HG03432 (cell line): Measurements from ENCODE around the gene DMAC2.
A peak's percentile ranks its signal among the peaks of the same experiment; 100 is the strongest.
"Not testable (repeated sequence)": the region's sequence is repeated elsewhere in the genome, so short reads cannot be mapped to it uniquely, and the experiment has no call there.

Experiments
- ATAC-seq: cut with Tn5 transposase; IDR thresholded peaks from one replicate; pipeline ENCODE4 v1.9.1; 2021; ENCODE audit warnings: mild to moderate bottlenecking, moderate library complexity; ENCODE audit not compliant: unreplicated experiment

DMAC2 gene

DNA sequence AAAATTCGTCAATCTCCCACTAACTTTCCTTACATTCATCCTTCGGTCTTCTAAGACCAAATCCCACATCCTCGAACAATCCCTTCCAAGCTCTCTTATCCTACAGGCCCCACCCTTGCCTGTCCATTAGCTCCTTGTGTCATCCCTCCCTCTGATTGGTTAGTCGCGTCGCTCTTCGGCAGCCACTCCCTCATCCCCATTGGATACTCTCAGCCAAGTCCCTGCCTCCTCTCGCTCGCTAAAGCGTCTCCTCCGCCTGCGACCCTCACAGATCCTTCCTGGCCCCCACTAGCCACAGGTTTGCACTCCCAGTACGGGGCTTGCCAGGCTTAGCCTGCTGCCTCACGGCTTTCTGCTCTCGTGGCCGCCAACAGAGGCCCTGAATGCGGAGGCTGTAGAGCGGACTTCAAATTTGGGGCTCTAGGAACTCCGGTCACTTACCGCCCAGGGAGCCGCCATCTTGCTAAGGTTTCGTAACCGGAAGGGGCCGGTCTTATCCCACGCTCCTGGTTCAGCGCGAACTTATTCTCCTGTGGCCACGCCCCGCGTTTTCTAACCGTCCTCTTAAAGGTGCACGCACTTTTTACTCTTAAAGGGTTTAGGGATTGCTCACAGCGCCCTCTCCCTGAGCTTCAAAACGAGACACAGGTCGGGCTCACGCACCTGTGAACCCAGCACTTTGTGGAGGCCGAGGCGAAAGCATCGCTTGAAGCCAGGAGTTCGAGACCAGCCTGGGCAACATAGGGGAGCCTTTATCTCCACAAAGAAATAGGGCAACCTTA lies at the start of gene DMAC2:
Gene DMAC2, minus strand, starts transcription at position 472 of the 782 bp plus-strand sequence. Its CDS starts 13 bp downstream, at position 459.
- ATAC-seq = peak; percentile 89

DNA sequence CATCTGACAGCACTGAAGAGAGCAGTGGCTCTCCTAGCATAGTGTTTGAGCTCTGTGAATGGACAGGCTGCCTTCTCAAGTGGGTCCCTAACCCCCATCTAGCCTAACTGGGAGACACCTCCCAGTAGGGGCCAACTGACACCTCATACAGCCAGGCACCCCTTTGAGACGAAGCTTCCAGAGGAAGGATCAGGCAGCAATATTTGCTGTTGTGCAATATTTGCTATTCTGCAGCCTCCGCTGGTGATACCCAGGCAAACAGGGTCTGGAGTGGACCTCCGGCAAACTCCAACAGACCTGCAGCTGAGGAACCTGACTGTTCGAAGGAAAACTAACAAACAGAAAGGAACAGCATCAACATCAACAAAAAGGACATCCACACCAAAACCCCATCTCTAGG lies 47.2 kb upstream of the DMAC2 start:
- not testable (repeated sequence) for ATAC-seq

DNA sequence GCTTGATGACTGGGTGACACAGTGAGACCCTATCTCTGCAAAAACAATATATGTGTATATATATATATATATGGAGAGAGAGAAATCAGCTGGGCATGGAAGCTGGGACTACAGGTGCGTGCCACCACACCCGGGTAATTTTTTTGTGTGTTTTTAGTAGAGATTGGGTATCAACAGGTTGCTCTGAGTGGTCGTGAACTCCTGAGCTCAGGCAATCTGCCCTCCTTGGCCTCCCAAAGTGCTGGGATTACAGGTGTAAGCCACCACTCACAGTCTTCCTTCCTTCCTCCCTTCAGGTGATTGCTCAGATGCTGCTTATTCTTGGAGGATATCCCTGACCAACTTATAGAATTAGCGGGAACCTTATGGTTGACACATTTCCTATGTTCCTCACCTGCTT lies 45.1 kb upstream of the DMAC2 start:
- ATAC-seq = no peak

DNA sequence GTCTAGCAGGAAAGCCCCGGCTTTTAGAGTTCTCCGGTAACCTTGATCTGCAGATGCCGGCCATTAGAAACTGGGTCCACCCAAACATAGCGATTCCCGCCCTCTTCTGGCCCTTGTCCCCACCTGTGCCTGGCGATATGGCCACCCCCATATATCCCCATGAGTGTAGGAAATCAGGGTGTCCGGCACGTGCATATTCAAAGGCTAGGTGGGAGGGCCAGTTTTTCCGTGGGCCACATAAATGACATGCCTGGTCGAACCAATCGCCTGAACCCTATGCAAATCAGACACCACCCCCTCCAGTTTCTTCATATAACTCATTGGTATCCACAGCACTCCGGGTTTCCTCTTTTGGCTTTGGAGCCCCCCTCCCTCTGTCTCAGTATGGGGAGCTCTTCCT lies 40.6 kb upstream of the DMAC2 start:
- no peak for ATAC-seq

DNA sequence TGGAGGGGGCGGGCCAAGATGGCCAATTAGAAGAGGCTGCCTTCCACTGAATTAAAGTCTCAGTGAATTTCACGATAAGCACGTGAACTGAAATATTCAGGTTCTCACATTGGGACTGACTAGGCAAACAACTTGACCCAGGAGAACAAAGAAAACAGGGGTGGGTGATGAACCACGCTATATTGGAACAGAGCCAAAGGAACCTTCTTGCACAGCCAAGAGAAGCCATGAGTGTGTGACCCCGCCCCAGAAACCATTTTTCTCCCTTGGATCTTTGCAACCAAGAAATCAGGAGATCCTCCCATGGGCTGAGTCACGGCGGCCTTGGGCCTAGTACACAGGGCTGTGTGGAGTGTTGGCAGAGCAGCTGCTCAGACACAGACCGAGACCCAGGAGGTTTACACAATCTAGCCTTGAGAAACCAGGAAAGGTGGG lies 40.1 kb upstream of the DMAC2 start:
- no peak for ATAC-seq

DNA sequence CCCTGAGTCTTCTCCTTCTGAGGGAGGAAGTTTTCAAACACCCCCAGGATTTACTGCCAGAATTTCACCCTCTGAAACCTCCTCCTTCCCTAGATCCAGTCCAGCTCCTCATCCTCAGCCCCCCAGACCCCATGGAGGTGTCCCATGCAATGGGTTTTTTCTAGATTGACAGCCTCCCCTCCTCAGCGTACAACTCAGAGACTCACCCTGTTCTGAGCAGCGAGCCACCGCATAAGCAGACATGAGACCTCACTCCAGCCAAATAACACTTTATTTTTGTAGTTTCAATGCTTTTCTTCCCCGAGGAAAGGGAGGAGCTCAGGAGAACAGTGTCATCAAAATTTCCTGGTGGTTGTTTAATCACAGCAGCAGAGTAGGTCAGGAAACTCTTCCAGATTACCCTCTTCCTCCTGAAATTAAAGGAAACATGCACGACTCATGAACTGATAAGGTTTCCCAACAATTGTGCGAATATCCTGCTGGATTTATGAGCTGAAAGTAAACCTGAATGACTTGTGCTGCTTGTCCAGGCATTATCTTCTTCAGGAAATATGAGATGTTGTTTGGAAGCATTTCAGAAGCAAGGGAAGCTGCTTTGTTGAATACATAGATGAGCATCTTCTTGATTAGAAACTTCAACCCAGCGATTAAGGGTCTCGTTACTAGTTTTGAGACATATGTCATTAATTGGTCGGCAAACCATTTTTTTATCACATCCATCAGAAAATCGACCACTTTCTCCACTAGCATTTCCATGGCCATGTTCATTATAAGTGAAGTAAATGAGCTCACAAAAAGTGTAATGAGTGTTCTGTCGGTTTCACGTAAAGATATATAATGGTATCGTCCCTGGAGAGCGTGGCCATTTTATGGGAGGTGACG lies 39.4 kb upstream of the DMAC2 start:
- no peak for ATAC-seq

DNA sequence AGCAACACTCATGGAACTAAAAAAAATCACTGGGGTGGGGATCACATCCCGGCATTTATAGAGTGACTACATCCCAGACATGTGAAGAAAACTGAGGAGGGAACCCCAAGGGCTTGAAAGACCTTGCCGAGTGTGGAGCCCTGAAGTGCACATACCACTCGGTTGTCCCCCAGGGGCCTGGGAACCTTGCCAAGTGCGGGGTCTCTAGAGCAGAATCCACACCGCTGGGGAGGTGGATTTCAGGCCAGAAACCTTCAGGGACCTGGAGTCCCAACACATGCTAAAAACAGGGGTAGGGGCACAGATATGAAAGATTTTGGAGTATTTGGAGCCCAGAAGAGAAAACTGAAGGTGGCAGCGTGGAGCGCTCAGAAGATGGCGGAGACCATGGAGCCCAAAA lies 38.5 kb upstream of the DMAC2 start:
- ATAC-seq = no peak

DNA sequence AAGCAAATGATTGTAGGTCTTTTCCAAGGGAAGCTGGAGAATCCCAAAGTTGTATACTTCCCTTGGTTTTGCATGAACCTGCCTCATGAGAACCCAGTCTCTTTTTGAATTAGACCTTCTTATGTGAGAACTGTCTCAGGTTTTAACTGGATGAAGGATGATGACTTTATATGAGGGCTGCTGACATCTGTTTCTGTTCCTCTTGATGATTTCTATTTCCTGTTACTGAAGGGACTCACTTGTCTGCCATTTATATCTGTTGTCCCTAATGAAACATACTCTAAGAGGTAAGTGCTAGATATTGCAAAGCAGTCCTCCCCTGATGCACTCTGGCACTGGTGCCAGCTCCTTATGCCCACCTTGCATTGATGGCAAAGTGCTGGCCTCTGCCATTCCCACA lies 36.9 kb upstream of the DMAC2 start:
- ATAC-seq = no peak

DNA sequence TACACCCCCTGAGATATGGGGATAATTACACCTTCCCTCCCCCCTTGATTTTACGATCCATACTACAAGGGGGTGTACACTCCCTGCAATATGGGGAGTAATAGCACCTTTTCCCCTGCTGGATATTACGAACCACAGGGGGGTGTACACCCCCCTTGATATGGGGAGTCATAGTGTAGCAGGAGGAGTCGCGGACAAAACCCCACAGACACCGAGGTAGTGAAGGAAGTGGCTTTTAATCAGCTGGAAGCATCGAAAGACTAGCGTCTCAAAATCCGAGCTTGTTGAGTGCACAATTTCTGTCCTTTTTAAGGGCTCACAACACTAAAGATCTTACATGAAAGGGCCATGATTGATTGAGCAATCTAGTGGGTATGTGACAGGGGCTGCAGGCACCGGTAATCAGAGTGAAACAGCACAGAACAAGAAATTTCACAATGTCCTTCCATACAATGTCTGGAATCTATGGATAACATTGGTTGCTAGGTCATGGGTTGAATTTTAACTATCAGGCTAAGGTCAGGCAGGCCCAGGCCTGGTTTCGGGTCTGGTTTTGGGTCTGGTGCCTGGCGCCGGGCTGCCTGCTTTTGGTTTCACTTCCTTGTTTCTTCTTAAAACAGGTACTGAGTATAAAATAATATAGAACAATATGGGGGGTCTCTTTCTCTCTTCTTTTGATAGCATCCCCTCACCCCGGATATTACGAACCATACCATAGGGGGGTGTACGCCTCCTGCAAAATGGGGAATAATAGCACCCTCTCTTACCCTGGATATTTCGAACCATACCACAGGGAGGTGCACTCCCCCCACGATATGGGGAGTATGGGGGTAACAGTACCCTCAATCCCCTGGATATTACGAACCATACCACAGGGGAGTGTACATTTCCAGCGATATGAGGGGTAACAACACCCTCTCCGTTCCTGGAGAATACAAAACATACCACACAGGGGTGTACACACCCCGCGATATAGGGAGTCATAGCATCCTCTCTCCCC lies 23.8 kb upstream of the DMAC2 start:
- not testable (repeated sequence) for ATAC-seq

DNA sequence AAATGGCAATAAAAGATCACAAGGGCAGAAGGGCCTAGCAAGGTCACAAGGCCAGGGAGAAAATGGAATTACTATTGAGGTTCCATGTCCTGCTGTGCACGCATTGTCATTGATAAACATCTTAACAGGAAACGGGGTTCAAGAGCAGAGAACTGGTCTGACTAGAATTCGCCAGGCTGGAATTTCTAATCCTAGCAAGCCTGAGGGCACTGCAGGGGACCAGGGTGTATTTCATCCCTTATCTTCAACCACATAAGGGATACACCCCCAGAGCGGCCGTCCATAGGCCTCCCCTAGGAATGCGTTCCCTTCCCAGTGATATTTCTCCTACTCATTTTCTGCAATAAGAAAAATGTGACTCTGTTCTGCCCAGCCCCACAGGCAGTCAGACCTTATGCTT lies 22.8 kb upstream of the DMAC2 start:
- no peak for ATAC-seq

DNA sequence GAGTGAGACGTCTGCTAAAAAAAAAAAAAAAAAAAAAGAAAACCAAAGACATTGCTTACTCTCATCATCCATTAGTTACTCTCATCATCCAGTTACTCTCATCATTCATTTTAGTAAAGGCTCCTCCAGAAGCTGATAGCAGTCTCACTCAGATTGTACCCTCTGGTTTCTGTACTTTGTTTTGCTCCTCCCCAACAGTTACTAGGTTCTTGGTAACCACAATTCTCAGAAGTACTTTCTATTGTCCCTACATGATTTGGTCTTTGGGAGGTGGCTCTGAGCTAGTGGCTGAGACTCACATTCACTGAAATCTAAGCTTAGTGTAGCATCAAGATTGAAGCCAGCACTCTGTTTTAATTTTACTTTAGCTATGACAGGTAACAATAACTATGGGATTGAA lies 17.5 kb upstream of the DMAC2 start:
- ATAC-seq = peak; percentile 53

DNA sequence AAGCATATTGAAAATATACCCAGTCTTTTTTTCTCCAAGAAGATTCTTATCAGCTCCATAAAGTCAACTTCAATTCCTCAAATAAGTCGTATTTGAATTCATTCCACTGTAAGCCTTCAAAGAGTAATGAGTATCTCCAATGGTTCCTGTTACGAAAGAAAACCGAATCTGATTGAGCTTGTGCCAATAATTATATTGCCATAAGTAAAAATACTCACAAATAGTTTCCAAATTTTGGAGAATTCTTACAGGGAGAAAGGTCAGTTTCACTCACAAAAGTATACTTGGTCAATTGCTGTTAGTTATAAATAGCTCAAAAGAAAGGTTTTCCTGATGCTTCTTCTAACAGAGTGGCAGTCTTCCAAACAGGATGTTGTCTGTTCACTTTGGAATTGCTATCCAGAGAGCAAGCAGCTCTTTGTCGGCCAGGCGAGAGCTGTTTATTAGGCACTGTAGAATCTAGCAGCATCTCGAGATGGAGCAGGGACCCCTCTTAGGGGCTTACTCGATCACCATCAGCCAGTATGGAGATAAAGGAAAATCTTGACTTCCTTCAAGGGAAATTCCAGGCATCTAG lies 16.7 kb upstream of the DMAC2 start:
- ATAC-seq = no peak

DNA sequence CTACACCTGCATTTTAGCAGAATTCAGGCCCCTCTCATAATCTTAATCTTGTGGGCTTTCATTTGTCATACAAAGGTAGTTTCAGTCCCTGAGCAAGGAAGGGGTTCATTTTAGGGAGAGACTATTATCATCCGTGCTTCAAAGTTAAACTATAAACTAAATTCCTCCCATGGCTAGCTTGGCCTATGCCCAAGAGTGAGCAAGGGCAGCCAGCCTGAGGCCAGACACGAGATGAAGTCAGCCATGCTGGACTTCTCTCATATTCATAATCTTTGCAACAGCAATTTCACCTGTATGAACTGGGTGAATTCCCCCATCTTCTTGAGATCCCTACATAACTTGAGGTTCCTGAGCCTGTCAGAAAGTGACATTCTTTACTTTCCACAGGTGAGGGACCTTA lies 16.2 kb upstream of the DMAC2 start:
- no peak for ATAC-seq

DNA sequence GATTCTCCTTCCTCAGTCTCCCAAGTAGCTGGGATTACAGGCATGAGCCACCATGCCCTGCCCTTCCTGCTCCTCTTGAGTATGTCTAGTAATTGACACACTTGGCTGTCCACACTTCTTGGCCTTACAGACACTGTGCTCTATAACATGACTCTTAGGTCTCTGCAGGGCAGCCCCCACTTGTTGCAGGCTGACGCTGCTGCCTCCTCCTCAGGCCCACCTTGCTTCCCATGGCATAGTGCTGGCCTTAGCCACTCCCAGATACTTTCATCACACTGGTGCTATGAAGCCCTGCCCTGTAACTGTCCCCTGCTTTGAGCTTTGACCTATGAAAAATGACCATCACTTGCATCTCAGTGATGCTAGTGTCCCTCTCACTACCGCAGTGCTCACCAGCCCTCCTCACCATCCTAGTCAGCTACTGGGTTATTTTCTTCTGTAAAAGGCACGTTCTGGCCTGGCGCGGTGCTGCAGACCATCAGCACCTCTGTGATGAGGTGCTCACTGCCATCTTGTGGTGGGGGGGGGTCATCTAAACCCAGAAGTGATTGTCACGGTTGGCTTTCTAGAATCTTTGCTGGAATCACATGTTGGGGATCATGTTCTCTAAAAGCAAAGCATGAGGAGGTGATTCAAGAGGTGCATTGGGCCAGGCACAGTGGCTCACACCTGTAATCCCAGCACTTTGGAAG lies 13.0 kb upstream of the DMAC2 start:
- ATAC-seq = no peak

DNA sequence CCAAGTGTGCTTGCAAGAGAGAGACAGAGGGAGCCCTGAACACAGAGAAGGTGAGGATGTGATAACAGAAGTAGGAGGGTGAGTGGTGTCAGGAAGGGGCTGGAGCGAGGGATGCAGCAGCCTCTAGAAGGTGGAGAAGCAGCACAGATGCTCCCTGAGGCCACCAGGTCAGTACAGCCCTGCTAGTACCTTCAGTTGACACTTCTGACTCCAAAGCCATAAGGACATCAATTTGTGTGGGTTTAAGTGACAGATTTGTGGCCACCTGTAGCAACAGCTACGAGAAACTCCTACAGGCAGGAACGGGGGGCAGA lies 10.1 kb upstream of the DMAC2 start:
- no peak for ATAC-seq

DNA sequence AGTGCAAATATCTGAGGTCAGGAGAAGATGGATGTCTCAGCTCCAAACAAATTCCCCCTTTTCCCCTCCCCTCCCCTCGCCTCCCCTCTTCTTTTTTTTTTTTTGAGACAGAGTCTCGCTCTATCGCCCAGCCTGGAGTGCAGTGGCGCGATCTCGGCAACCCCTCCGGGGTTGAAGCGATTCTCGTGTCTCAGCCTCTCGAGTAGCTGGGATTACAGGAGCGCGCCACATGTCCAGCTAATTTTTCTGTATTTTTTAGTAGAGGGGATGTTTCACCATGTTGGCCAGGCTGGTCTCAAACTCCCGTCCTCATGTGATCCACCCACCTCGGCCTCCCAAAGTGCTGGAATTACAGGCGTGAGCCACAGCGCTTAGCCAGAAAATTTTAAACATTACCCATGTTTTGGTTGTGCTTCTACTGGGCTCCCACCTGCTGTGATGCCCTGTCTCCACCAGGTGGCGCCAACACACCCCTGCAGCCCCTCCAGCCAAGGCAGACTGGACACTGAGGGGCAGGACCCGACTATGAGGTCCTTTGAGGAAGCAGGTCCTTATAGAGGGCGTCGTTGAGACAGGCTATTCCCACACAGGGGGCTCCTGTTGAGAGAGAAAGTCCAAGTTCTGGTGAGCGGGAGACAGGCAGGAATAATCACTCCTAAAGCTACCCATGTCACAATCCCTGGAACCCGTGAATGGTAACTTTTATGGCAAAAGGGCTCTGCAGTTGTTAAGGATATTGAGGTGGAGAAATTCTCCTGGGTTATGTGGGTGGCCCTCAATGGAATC lies 9.6 kb upstream of the DMAC2 start:
- ATAC-seq = no peak

DNA sequence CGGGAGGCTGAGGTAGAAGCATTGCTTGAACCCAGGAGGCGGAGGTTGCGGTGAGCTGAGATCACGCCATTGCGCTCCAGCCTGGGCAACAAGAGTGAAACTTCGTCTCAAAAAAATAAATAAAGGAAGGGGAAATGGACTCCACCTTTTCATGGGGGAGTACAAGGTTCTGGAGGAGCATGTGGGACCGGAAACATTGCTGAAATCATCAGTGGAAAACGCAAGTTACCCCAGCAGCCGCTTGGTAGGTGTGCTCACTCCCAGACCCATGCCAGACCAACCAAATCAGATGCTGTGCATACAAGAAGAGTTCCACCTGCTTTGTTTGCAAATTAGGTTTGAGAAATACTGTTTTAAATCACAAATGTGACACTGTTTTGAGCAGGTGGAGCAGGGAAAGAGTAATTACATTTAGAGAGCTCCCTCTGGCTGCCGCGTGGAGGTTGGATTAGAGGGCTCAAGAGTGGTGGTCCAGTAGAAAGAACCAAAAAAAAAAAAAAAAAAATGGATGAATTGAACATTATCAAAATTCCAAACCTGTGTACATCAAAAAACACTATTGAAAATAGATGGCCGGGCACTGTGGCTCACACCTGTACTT lies 8.1 kb upstream of the DMAC2 start:
- no peak for ATAC-seq

DNA sequence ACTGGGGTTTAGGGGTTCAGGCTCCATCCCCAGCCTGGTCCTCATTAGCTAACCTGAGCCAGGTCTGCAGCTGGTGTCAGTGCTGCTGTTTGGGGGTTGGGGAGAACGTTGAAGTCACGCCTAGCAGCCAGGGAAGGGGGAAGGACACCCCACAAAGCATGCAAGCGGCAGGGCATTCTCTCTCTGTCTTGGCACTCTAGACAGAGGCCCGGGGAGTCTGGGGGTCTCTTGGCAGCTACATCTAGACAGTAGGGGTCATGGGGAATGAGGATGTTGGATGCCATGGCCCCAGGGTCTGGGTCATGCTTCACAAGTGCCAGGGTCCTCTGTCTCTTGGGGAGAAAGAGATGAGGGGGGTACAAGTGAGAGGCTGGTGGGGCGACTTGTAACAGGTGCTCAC lies 5.9 kb upstream of the DMAC2 start:
- ATAC-seq = no peak
